ENCODE results near the gene RBBP7.

RBBP7 gene

DNA sequence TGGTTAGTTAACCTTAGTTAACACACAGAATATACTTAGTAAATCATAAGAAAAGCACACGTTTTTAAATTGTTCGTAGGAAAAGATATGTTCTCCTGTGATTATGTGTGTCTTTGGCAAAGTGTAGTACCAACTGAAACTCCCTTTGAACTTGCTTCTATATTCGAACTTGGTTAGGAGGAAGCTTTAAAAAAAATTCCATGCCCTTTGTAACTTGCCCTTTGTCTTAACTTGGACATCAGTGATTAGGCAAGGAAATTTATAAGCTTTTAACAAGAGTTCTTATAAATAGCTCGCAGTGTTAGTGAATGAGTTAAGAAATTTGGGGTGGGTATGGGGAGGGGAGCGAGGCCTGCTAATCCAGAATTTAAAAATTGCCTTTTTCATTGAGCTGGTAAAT, 50.5 kb downstream of the RBBP7 start:
- TF ChIP-seq, protein P1, sequence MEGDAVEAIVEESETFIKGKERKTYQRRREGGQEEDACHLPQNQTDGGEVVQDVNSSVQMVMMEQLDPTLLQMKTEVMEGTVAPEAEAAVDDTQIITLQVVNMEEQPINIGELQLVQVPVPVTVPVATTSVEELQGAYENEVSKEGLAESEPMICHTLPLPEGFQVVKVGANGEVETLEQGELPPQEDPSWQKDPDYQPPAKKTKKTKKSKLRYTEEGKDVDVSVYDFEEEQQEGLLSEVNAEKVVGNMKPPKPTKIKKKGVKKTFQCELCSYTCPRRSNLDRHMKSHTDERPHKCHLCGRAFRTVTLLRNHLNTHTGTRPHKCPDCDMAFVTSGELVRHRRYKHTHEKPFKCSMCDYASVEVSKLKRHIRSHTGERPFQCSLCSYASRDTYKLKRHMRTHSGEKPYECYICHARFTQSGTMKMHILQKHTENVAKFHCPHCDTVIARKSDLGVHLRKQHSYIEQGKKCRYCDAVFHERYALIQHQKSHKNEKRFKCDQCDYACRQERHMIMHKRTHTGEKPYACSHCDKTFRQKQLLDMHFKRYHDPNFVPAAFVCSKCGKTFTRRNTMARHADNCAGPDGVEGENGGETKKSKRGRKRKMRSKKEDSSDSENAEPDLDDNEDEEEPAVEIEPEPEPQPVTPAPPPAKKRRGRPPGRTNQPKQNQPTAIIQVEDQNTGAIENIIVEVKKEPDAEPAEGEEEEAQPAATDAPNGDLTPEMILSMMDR (IDR thresholded peaks at IDR 0.05; ENCODE audit: control insufficient read depth, insufficient read depth, low read depth, low read length, missing control alignments) = no peak
- no peak overlapping the region for H3K4me3 ChIP-seq (ENCODE audit: control insufficient read depth, low read depth, low read length)
- no peak for DNase-seq (ENCODE audit: low read depth)

DNA sequence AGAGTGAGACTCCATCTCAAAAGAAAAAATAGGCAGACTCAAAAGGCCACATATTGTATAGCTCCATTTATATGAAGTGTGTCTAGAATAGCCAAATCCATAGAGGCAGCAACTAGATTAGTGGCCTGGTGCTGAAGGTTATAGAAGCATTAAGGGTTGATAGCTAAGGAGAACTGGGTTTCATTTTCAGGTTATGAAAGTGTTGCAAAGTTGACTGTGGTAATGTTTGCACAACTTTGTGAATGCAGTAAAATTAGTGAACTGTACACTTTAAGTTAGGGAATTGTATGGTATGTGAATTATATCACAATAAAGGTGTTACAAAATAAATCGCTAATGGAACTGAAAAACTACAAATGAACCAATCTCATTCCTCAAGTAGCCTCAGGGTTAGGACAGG, 55.6 kb downstream of the RBBP7 start:
- no peak for DNase-seq (ENCODE audit: low read depth)
- TF ChIP-seq, protein P1 (IDR thresholded peaks at IDR 0.05; ENCODE audit: control insufficient read depth, insufficient read depth, low read depth, low read length, missing control alignments) = no peak
- no peak overlapping the region for H3K4me3 ChIP-seq (ENCODE audit: control insufficient read depth, low read depth, low read length)

DNA sequence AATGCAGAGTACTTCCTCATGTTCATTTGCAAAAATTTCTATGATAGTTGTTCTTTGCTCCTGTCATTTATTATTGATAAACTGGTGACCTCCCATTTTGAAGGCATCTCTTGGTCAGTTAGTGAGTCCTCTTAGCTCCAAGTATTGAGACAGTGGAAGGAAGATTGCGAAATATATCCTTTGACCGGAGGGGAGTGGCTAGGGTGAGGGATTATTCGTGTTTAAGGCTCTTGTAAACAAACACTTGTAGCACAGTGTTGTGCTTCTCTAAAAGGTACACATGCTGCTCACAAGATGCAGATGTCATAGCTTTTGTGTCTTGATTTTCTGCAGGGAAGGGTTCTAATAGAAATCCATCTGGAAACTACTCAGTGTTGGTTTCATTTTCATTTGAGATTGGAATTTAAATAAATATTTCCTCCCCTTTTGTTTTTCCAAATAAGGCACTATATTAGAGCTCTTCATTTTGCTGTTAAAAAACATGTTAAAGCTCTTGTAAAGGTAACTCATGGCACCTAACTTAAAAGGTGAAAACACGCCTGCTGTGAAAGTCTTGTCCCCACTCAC, 62.1 kb downstream of the RBBP7 start:
- H3K4me3 ChIP-seq (ENCODE audit: control insufficient read depth, low read depth, low read length) = peak overlapping the region; percentile 21
- DNase-seq (ENCODE audit: low read depth) = no peak
- TF ChIP-seq, protein P1 (IDR thresholded peaks at IDR 0.05; ENCODE audit: control insufficient read depth, insufficient read depth, low read depth, low read length, missing control alignments) = no peak

- TF ChIP-seq, protein P1 (IDR thresholded peaks at IDR 0.05; ENCODE audit: control insufficient read depth, insufficient read depth, low read depth, low read length, missing control alignments) = peak; percentile 58
- H3K4me3 ChIP-seq (ENCODE audit: control insufficient read depth, low read depth, low read length) = no peak overlapping the region
- DNase-seq (ENCODE audit: low read depth) = no peak
These were observed 62.6 kb downstream of the RBBP7 start for GRCh38 chrX:16807548-16807947.

GRCh38 chrX:16804923-16805464, 65.2 kb downstream of the RBBP7 start:
- no peak overlapping the region for H3K4me3 ChIP-seq (ENCODE audit: control insufficient read depth, low read depth, low read length)
- TF ChIP-seq, protein P1 (IDR thresholded peaks at IDR 0.05; ENCODE audit: control insufficient read depth, insufficient read depth, low read depth, low read length, missing control alignments) = no peak

GRCh38 chrX:16797841-16798240, 72.3 kb downstream of the RBBP7 start:
- H3K4me3 ChIP-seq (ENCODE audit: control insufficient read depth, low read depth, low read length) = no peak overlapping the region
- DNase-seq (ENCODE audit: low read depth) = no peak
- TF ChIP-seq, protein P1 (IDR thresholded peaks at IDR 0.05; ENCODE audit: control insufficient read depth, insufficient read depth, low read depth, low read length, missing control alignments) = no peak

More at GRCh38 chrX:16804923-16805464, 65.2 kb downstream of the RBBP7 start:
- no peak for DNase-seq (ENCODE audit: low read depth)
